GM19238 (cell line): ENCODE results near the gene IQGAP2.
"Not testable (repeated sequence)": the region's sequence is repeated elsewhere in the genome, so short reads cannot be mapped to it uniquely, and the experiment has no call there.

Experiments
- DNase-seq: peaks from one replicate; pipeline ENCODE4 v3.0.0; 2011; ENCODE audit warnings: low spot score; ENCODE audit not compliant: insufficient read length

Gene IQGAP2, protein sequence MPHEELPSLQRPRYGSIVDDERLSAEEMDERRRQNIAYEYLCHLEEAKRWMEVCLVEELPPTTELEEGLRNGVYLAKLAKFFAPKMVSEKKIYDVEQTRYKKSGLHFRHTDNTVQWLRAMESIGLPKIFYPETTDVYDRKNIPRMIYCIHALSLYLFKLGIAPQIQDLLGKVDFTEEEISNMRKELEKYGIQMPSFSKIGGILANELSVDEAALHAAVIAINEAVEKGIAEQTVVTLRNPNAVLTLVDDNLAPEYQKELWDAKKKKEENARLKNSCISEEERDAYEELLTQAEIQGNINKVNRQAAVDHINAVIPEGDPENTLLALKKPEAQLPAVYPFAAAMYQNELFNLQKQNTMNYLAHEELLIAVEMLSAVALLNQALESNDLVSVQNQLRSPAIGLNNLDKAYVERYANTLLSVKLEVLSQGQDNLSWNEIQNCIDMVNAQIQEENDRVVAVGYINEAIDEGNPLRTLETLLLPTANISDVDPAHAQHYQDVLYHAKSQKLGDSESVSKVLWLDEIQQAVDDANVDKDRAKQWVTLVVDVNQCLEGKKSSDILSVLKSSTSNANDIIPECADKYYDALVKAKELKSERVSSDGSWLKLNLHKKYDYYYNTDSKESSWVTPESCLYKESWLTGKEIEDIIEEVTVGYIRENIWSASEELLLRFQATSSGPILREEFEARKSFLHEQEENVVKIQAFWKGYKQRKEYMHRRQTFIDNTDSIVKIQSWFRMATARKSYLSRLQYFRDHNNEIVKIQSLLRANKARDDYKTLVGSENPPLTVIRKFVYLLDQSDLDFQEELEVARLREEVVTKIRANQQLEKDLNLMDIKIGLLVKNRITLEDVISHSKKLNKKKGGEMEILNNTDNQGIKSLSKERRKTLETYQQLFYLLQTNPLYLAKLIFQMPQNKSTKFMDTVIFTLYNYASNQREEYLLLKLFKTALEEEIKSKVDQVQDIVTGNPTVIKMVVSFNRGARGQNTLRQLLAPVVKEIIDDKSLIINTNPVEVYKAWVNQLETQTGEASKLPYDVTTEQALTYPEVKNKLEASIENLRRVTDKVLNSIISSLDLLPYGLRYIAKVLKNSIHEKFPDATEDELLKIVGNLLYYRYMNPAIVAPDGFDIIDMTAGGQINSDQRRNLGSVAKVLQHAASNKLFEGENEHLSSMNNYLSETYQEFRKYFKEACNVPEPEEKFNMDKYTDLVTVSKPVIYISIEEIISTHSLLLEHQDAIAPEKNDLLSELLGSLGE (N-terminal part only)

DNA sequence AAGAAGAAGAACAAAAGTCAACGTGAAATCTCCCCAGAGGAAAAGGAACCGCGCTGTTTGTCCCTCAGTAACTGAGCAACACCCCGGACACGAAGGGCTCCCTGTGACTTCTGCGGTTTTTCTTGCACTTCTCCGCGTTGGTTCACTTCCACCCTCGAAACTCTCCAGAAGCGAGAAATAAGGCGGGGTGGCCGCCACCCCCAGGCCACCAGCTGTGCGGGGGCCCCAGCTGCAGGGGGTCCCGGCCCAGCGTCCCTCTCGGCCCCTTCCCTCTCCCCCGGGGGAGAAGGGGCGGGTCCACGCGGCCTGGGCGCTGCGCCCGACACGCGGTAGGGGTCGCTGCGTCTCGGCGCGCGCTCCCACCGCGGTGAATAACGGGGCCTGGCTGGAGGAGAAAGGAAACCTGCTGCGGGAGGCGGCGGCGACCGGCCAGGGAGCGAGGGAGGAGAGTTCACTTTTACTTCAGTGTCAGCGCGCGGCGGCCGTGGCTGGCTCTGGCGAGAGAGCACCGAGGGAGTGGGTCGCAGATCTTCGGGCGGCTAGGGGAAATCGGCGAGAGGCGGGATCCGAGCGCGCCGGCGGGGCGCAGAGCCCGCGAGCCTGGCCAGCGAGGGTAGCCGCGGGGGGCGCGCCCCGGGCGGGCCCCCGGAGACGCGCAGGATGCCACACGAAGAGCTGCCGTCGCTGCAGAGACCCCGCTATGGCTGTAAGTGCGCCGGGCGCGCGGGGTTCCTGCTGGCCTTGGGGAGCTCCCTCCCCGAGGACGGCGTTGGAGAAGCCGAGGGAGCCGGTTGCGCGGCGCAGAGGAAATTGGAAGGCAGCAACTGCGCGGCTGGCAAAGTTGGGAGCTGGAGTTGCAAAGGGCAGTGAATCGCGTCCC lies at the start of gene IQGAP2:
TSS of gene IQGAP2 (plus strand) at position 400 of the 880 bp plus-strand sequence. CDS start at position 661, 261 bp downstream.
- peak; percentile 79 for DNase-seq

DNA sequence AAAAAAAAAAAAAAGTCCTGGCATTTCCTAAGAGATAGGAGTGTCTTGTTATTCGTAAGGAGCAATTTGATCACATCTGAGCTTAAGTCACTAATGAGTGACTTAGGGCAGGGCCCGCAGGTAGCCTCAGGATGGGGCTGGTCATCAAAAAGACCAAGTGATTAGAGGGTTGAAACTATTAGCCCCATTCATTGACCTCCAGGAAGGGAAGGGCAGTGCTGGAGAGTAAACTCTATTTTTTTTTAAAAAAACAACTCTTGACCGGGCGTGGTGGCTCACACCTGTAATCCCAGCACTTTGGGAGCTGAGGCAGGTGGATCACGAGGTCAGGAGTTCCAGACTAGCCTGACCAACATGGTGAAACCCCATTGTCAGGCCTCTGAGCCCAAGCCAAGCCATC lies 46.2 kb upstream of the IQGAP2 start:
- no peak for DNase-seq

DNA sequence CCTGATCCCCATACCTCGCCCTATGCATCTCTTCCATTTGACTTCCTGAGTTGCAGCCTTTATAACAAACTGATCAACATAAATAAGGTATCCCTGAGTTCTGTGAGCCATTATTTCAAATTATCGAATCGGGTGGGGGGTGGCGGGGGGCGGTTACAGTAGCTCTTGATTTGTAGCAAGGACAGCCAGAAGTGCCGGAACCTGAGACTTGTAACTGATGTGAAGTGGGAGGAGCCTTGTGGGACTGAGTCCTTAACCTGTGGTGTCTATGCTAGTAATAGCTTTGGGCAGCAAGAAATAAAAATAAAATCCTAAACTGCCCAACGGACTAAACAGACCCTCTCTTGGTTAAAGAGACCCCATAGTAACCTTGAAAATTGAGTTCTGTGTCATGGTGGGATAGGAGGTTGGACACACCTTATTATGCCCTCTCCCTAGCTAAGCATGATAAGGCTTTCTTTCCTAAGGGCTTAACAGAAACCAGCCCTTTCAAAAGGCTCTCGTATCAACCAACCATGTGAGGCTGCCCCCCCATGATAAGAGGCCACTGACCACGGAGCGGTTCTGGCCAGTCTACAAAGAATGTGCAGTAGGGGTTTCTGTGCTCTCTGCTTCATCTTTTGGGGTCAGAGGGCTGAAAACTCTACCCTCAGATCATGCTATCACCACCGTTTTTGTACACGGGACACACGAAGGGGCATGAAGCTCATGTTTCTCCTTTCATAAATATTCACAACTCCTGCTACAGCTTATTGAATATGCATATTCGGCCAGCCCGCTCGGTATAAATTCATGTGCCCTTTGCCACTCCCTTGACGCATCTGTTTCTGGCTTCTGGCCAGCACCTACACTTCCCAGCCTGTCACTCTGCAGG lies 39.5 kb upstream of the IQGAP2 start:
- DNase-seq: no peak

DNA sequence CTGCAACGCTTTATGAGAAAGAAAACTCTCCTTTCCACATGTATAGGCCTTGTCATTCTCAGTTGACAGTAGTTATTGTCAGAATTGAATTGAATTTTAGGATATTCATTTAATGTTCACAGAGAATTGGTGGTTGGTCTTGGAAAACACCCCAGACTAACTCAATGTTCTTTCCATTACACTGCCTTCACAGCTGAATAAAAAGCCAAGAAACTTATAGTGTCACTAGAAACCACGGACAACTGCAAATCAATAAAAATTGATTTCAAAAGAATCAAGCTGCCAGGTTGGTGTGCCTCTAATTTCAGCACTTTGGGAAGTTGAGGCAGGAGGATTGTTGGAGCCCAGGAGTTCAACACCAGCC lies 38.9 kb upstream of the IQGAP2 start:
- DNase-seq: no peak

DNA sequence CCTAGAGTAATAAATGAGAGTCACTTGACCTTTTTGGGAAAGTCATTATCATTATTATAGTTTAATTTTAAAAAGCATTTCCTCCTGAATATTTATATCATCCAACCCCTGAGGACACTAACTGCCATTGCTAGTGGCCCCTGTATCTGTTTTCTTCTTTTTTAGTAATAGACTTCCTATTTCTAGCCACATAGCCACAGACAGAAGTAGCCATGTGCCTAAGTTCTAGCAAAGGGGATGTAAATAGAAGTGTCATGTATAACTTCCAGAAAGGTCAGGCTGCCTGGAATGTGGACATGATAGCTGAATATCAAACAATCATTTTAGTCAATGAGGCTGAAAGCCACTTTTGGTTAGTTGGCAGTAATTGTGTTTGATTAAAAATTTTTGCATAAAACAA lies 37.5 kb upstream of the IQGAP2 start:
- DNase-seq: no peak

DNA sequence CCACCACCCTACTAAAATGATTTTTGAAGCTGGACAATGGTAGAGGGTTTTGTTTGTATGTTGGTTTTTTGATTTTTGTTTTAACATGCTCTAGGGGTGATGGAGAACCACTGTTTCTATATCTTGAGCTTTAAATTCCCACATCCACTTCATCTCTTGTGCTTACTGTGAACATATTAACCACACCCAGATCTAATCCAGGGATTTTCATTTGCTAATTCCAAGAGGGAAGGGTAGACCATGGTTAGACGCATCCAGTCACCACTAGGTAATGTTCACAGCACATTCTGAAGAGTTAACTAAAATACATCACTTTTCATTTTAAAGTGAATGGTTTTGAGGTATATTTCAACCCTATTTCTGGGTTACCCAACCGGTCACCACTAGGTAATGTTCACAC lies 36.5 kb upstream of the IQGAP2 start:
- no peak for DNase-seq

DNA sequence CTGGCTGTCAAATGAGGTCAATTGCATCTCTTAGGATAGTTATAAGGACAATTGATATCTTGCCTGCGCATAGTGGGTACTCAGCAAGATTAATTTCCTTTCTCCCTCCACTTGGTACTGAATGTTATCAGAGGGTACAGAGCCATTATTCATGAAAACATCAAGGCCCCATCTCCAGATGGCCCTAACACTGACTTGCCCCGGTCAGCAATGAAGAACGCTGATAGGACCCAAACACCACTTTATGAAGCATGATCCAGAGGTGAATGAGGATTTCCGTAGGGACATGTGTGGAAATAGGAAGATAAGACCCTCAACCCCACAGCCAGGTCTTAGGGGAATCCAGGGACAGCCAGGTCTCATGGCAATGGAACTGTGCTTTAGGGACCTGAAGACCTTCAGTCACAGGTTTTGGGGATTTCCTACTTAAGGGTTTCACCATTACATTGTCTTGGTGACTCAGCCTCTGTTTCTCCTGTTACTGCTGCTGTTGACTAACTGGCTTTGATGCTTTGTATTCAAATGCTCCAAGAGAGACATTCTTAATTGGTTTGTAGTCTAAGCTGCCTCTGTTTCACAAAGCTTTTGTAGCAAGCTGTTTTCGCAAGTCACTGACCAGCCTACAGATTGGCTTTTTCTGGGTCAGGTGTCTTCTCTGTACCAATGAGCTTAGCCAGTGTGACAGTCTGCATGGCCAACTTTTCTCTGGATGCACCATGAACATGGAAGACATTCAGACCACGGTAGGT lies 35.3 kb upstream of the IQGAP2 start:
- no peak for DNase-seq

DNA sequence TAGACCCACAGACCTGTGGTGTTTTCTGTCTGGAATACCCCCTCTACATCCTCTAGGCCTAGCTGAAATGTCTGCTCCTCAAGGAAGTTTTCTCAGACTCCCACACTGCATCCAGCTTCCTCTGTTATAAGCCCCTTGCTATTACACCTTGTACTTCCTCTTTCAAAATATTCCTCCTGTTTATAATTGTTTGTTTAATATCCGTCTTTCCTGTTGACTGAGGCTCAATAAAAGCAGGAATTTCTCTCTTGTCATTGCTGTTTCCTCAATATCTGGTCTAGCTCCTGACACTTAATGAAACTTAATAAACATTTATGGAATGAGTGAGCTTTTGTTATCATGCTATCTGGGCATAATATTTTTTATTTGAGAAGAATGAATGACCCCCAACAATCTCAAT lies 34.1 kb upstream of the IQGAP2 start:
- DNase-seq: no peak

DNA sequence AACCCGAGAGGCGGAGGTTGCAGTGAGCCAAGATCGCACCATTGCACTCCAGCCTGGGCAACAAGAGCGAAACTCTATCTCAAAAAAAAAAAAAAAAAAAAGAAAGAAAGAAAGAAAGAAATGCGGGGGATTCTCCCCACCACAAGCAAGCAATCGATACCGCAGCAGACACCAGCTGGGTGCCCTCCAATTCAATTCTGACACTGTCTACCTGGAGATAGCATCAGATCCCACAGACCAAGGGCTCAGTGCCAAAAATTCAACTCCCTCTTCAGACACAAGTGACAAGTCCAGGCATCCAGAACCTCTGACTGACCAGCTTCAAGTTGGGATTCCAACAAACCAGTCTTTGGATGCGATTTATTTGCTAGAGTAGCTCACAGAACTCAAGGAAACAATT lies 33.4 kb upstream of the IQGAP2 start:
- DNase-seq: not testable (repeated sequence)

DNA sequence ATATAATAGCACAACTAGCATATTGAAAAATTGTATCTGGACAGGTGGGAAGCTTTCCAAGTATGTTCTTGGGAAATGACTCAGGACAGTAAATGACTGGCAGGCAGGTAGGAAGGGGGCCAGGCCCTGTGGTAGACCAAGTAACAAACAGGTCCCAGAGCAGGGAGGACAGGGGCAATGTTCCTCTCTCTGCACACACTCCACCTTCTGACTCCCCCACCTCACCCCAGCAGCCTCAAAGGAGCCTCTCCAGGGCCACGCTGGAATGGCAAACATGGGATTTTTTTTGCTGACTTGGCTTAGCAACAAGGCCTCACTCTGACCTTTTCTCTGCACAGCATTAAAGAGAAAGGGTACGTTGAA lies 31.1 kb upstream of the IQGAP2 start:
- DNase-seq: no peak

DNA sequence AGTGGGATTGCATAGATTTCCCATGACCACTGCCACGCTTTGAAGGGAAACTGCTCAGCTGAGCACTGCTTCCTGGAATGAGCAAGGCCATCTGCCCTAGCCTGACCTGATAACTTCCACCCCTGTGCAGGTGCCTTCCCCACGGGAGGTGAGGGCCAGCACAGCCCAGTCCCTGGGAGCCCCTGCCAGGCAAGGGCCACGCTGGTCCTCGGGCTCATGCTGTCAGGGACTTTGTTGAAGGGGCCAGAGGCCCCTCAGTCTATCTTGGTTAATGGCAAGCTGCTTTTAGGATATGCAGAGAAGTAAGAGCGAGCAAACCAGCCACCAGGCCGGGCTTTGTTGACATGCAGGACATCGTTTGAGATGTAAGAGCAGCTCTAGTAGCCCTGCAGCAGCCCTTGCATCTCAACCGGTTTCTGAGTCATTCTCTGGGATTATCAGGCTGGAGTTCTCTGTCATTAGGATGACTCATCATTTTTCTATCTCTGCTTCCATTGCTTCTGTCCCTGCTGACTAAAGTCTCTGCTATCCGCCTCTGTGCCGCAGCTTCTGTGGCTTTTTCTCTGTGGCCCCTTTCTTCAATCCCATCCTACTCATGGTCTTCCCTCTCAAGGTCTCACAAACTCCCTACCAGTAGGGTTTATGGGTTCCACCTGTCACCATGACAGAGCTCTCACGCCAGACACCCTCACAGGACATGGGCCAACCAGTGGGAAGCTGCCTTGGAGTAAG lies 30.6 kb upstream of the IQGAP2 start:
- DNase-seq: no peak

DNA sequence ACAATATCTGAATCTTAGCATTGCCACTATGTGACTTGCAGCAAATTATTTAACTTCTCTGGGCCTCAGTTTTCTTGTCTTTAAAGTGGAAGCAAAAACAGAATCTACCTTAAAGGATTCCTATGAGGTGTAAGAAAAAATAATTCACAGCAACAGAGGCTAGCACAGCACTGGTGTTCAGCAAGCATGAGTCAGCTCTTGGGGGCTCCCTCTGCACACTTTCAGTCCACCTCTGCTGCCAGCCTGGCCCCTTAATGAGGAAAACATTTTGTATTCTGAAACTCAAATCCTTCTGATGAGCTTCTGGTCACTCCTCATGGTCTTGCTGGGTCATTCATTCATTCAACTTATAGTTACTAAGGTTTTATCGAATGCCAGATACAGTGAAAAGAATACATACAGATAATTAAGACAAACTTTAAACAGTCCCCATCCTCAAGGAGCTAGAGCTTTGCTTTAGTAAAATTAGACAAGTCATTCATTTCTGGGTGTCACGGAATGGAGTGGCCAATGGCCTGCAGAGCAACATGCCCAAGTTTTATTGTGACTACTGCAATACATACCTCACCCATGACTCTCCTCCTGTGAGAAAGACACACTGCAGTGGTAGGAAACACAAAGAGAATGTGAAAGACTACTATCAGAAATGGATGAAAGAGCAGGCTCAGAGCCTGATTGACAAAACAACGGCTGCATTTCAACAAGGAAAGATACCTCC lies 26.8 kb upstream of the IQGAP2 start:
- no peak for DNase-seq

DNA sequence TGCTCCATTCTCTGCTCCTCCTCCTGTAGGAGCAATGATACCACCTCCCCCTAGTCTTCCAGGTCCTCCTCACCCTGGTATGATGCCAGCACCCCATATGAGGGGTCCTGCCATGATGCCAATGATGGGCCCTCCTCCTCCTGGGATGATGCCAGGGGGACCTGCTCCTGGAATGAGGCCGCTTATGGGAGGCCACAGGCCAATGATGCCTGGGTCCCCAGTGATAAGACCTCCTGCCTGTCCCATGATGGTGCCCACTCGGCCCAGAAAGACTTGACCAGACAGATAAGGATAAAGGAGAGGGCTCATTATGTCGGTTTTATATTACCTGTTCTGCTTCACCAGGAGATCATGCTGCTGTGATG lies 26.2 kb upstream of the IQGAP2 start:
- DNase-seq: no peak

DNA sequence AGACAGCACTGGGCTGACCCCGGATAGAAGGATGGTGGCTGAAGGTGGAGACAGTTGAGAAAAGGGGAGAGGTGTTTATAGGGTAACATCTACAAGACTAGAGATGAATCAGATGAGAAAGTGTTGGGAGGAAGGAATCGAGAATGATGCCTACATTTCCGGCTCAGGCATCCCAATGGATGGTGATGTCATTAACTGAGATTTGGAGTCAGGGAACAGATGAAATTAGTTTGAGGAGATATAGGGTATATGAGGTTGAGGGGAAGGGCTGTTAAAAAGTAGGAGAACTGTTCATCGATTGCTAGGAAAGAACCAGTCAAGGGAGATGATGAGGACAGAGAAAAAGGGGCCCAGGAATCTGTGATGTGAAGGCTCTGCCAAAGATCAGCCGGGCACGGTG lies 24.7 kb upstream of the IQGAP2 start:
- no peak for DNase-seq

DNA sequence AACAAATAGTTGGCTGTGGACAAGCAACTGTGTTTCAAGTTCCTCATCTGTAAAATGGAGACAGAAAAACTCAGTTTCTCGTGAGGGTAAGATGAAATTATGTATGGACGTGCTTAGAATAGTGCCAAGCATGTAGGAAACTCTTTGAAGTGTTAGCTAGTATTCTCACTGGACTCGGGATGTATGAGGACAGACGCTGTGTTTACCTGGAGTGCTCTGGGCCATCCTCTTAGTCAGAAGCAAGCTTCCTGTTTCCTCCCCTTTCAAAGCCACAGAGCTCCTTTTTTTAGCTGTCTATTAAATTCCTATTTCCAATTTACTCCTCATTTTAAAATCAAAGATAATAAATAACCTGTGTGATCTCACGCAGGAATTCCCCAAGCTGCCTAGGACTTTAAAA lies 23.8 kb upstream of the IQGAP2 start:
- DNase-seq: no peak

DNA sequence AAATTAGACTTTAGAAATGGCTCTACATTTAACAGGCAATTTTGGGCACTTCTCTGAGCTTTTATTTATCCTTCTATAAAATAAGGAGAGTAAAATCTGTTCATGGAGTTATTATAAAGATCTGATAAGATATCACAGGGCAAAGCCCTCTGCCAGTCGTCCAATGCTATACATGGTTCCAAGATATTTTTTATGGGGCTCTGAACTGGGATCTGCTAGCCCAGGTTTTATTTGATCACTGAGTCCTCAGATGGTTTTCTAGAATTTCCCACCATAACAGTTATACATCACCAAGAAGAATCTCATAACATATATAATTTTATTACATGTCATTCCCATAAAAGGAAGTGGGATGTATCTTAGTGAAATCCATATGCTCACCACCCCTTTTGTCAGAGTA lies 23.2 kb upstream of the IQGAP2 start:
- no peak for DNase-seq

DNA sequence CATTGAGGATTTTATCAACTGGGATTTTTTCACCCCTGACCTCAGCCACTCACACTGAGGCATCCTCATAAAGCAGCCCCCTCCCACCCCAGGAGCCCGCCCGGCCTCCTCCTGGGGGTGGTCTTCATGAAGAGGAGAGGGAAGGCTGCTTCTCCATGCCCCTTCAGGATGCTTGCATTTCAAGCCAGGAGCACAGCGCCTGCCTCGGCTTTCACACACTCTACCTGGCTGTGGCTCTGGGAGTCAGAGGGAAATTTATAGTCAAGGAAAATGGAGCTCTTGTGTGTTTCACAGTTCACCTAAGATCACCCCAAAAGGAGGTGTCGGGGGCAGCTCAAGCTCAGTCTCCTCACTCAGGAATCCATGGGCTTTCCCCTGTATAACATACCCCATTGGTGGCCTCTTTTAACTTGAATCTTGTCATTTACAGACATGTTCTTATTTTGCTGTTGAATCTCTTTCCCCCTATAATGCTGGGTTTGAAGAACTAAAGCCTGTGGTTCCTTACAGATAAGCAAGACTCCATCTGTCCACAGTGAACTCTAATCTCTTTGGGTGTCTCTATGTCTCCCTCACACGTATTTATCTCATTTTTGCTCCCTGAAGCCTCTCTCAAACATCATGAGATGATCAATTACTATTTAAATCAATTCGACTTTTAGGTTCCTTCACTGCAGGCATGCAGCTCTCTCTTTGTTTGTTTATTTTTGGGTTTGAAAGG lies 22.6 kb upstream of the IQGAP2 start:
- no peak for DNase-seq
